Endothelial cell of umbilical vein (primary cell): ENCODE measurements around the gene LANCL3. TPM values are rescaled to one million over a fixed set of nuclear protein-coding genes. Genes with fewer than 3 reads are reported as not detected.

Source experiments
- BruUV-seq: library from RNA; stranded (reverse); fragments of 400-500 nt; replicated peaks from 2 replicates; lab custom pipeline; 2021; lab: Mats Ljungman, UMichigan
- CTCF ChIA-PET: fragments of 300-600, 350-600 bp; sonication (Branson Sonifier 250); formaldehyde crosslinking; loops from one replicate; lab custom pipeline; 2021; ENCODE audit warnings: antibody characterized with exemption, inconsistent platforms; lab: Charles Lee
- POLR2A ChIA-PET: fragments of 300-600, 350-600 bp; sonication (Branson Sonifier 250); formaldehyde crosslinking; loops from one replicate; lab custom pipeline; 2021; ENCODE audit warnings: antibody characterized with exemption, inconsistent platforms; lab: Charles Lee
- DNase-seq: peaks from one replicate; pipeline ENCODE4 v3.0.0-alpha.2; 2011; ENCODE audit warnings: low read depth, low spot score
- FAIRE-seq: peaks from 2 replicates; lab custom pipeline; 2011; peaks lifted over from hg19 to GRCh38; lab: Jason Lieb, UNC
- H2AFZ ChIP-seq: 2 replicates; pipeline ENCODE4 v1.6.0; 2012; ENCODE audit warnings: low read depth, low read length, control low read depth, inconsistent platforms
- H3K27ac ChIP-seq: 2 replicates; pipeline ENCODE4 v1.5.1; 2011; ENCODE audit warnings: low read depth, mild to moderate bottlenecking, control low read depth, low read length, moderate library complexity; ENCODE audit not compliant: insufficient read depth
- H3K27me3 ChIP-seq, 2 experiments: 2 replicates each; pipeline versions ENCODE4 v1.6.0 to v1.6.1; 2011; ENCODE audit warnings: low read length in 2 of 2, mixed read lengths in 1 of 2; ENCODE audit not compliant: control insufficient read depth in 2 of 2, insufficient read depth in 2 of 2
- H3K36me3 ChIP-seq, 2 experiments: 2 replicates in 1 of 2; 3 replicates in 1 of 2; pipeline ENCODE4 v1.5.1; 2011; ENCODE audit warnings: low read length in 2 of 2, mild to moderate bottlenecking in 1 of 2, moderate library complexity in 1 of 2; ENCODE audit not compliant: control insufficient read depth in 2 of 2, insufficient read depth in 2 of 2; ENCODE audit errors: extremely low read depth in 1 of 2
- H3K4me1 ChIP-seq: 3 replicates; pipeline ENCODE4 v1.5.1; 2011; ENCODE audit warnings: mild to moderate bottlenecking, low read length; ENCODE audit not compliant: control insufficient read depth, insufficient read depth; ENCODE audit errors: extremely low read depth
- H3K4me2 ChIP-seq: 2 replicates; pipeline ENCODE4 v1.6.1; 2011; ENCODE audit warnings: low read length, control low read depth, mixed read lengths; ENCODE audit not compliant: insufficient read depth
- H3K4me3 ChIP-seq, 3 experiments: fragments of 200-600 bp in 1 of 3; sonication (generic), shearing (Covaris generic) in 1 of 3; replicated peaks in 1 of 3; 2 replicates each; pipeline ENCODE4 v1.5.1; 2011 to 2016; ENCODE audit warnings: control low read depth in 3 of 3, low read length in 3 of 3, mild to moderate bottlenecking in 2 of 3, inconsistent platforms in 1 of 3, low read depth in 1 of 3, moderate library complexity in 1 of 3; ENCODE audit not compliant: insufficient read depth in 1 of 3
- H3K79me2 ChIP-seq: 2 replicates; pipeline ENCODE4 v1.6.0; 2012; ENCODE audit warnings: low read length, inconsistent platforms; ENCODE audit not compliant: control insufficient read depth, insufficient read depth
- H3K9ac ChIP-seq: replicated peaks from 2 replicates; pipeline ENCODE3; 2011; ENCODE audit warnings: low read length, control low read depth; ENCODE audit not compliant: insufficient read depth; ENCODE audit errors: extremely low read depth
- H3K9me1 ChIP-seq: replicated peaks from 3 replicates; pipeline ENCODE4 v1.6.0; 2011; ENCODE audit warnings: mild to moderate bottlenecking, low read length; ENCODE audit not compliant: control insufficient read depth, insufficient read depth; ENCODE audit errors: extremely low read depth
- H3K9me3 ChIP-seq: replicated peaks from 2 replicates; pipeline ENCODE4 v1.5.1; 2012; ENCODE audit warnings: low read length, inconsistent platforms; ENCODE audit not compliant: control insufficient read depth, insufficient read depth
- H4K20me1 ChIP-seq: replicated peaks from 2 replicates; pipeline ENCODE3; 2011; ENCODE audit warnings: mild to moderate bottlenecking, low read length; ENCODE audit not compliant: control insufficient read depth, insufficient read depth; ENCODE audit errors: extremely low read depth
- CTCF ChIP-seq, 2 donors: IDR thresholded peaks; 1 replicate in 1 of 2; 2 replicates in 1 of 2; pipeline ENCODE4 v1.5.1; 2011; ENCODE audit warnings: low read length in 2 of 2, mild to moderate bottlenecking in 2 of 2, moderate library complexity in 2 of 2, control low read depth in 1 of 2, inconsistent platforms in 1 of 2, low read depth in 1 of 2; ENCODE audit not compliant: insufficient read depth in 1 of 2; ENCODE audit errors: extremely low read depth in 1 of 2
- FOS ChIP-seq: IDR thresholded peaks from 2 replicates; pipeline ENCODE4 v1.6.1; 2011; ENCODE audit warnings: mild to moderate bottlenecking, low read length, moderate library complexity, borderline replicate concordance; ENCODE audit not compliant: insufficient read depth
- MAX ChIP-seq: IDR thresholded peaks from 2 replicates; pipeline ENCODE4 v1.6.1; 2011; ENCODE audit not compliant: insufficient read depth, insufficient read length
- dilution Hi-C: fragments of 300-500 bp; cut with MboI; formaldehyde crosslinking; loops from one replicate; pipeline ENCODE4 v1.15.0; 2019; ENCODE audit warnings: low sequenced_read_pairs; ENCODE audit not compliant: extremely low pct_ligation_motif_present
- intact Hi-C: fragments of 100-400 bp; cut with micrococcal nuclease; formaldehyde crosslinking; loops from one replicate; pipeline ENCODE4 v1.10.0; 2022
- polyA plus RNA-seq, 4 experiments: library from polyadenylated mRNA; depleted of rRNA in 3 of 4; stranded (reverse) in 3 of 4; unstranded in 1 of 4; fragments of >200 nt; gene quantifications; 2 replicates each; pipeline versions ENCODE4 v1.2.1 to v1.2.3, GENCODE V29; 2011 to 2012; ENCODE audit warnings: missing spikeins in 1 of 4
- total RNA-seq: library from RNA; stranded (reverse); gene quantifications from 2 replicates; pipeline ENCODE4 v1.2.3, GENCODE V29; 2021

LANCL3 gene
- total and polyA plus RNA-seq, 2 donors (not counting 3 experiments of a cell fraction or from before 2014, with no cell fraction given), result 0.12 to 1.5 TPM

- BruUV-seq, result no TSS peak
- CTCF ChIA-PET, result no interaction called here
Observed at GRCh38 chrX:37652589-37653231, 81.2 kb downstream of the LANCL3 start.

More at GRCh38 chrX:37652589-37653231, 81.2 kb downstream of the LANCL3 start:
- Histone ChIP-seq H4K20me1 (no peaks in the 10 kb centered on the region), H3K9ac (no peak overlapping the region), H3K9me3 (no peaks in the 10 kb centered on the region), H2AFZ (no peak overlapping the region), H3K27ac (no peak overlapping the region), H3K4me1 (no peaks in the 10 kb centered on the region), H3K4me3 (no peak overlapping the region), H3K27me3 (no peaks in the 10 kb centered on the region), H3K4me2 (no peak overlapping the region), H3K79me2 (no peaks in the 10 kb centered on the region), H3K36me3 (no peaks in the 10 kb centered on the region), H3K9me1 (no peaks in the 10 kb centered on the region)
- intact Hi-C loops, result no loop called here
- POLR2A ChIA-PET, result no interaction called here
- FAIRE-seq (peak; percentile 21), DNase-seq (no peak)
- TF ChIP-seq MAX (no peak), FOS (no peak), CTCF (IDR thresholded peaks at IDR 0.05; ENCODE audit: extremely low read depth in 1 of 2, insufficient read depth in 1 of 2, low read depth in 1 of 2, low read length in 2 of 2) (no peak)
- dilution Hi-C loops, result no loop called here
